ENCODE data around the gene GTPBP1.

Gene GTPBP1

DNA sequence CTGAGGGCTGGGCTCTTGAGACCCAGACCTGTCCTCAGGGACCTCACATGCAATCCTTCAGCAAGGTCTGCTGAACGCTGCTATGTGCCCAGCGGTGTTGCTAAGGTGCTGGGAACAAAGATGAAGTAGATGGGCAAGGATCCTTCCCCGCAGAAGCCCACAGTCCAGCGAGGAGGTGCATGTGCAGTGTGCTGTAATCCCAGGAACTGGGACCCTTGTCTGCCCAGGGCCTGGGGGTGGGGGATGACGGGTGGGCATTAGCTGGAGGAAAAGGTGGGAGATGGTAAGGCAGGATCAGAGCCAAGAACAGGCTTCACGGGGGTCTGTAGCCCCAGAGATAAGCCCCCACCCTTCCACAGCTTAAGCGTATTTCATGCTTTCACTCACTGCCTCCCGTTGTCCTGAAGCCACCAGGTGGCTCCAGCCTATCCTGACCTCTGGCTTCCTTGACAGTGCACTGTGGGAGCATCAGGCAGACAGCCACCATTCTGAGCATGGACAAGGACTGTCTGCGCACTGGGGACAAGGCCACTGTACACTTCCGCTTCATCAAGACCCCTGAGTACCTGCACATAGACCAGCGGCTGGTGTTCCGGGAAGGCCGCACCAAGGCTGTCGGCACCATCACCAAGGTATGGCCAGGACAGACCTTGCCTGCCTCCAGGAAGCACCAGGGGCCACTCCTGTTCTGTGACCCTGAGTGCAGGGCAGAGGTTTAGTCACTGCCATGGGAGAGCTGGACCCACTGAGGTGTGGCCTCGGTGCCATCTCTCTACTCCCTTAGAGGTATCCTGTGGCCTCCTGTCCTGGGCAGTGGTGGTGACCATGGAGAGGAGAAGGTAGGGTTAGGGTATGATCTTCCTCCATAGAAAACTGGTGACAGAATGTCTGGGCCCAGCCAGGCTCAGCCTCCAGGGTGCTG is 22.0 kb downstream of the GTPBP1 start:
- FAIRE-seq, result no peak

DNA sequence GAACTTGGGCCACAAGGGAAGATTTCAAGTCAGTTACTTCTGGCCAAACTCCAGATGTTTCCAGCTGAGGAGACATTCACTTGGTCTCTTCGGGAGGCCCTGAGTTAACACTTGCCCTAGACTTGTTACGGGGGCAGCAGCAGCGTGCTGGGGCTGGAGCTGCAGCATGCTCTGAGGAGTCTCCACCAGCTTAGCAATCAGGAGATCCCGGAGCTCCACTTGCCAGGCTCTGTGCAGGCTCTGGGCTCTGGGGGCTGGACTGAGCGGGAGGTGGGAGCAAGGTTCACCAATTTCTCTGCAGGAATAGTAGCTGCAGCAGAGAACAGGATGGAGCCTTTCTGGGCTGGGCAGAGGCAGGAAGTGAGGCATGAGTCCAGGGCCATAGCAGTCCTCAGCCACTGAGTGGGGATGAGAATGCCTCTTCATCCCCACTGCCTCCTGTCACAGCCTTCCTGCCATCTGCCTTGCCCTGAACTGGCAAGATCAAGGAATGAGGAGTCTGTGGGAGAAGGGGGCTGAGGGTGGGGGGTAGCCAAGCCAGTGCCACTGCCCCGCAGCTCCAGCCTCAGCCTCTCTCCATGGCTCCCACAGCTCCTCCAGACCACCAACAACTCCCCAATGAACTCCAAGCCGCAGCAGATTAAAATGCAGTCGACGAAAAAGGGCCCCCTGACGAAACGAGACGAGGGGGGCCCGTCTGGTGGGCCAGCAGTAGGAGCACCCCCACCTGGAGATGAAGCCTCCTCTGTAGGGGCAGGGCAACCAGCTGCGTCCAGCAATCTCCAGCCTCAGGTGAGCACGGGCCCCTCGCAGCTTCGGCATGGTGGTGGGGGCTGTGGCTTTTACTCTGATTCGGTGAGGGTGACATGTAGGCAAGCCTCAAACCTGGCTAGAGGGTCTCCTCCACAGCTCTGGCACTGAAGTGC is 23.4 kb downstream of the GTPBP1 start:
- no peak for FAIRE-seq

DNA sequence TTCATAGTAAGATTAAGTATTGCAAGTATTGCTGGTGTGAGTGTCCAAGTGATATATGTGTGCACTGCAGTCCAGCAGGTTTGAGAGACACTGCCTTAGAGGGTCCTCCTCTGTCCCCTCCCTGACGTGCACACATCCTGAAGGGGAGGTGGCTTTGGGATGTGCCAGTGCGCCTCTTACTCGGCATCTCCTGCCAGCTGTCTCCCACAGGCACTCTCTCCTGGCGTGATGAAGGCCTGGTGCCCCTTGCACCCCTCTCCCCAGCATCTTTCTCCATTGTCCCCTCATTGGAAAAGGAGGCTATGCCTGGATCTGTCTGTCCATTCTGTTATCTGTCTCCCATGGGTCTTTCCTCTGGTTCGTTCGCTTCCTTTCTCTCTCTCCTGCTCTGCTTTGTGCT is 24.2 kb downstream of the GTPBP1 start:
- FAIRE-seq, result no peak

DNA sequence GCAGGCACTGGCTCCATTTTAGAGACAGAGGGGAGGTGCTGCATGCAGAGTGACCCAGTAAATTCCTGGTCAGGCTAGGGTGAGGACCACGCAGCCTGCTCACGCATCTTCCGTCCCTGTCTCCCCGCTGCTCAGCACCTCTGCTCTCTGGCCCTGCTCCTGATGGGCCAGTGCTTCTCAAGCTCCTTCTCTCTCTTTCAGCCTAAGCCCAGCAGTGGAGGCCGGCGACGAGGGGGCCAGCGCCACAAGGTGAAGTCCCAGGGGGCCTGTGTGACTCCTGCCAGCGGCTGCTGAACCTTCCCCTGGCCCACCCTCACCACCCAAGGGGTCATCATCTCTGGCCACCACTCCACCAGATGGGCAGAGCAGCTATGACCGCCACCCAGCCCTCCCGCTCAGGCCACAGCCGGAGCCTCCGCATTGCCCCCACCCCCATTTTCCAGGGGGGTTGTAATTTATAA is 24.7 kb downstream of the GTPBP1 start:
- no peak for FAIRE-seq

DNA sequence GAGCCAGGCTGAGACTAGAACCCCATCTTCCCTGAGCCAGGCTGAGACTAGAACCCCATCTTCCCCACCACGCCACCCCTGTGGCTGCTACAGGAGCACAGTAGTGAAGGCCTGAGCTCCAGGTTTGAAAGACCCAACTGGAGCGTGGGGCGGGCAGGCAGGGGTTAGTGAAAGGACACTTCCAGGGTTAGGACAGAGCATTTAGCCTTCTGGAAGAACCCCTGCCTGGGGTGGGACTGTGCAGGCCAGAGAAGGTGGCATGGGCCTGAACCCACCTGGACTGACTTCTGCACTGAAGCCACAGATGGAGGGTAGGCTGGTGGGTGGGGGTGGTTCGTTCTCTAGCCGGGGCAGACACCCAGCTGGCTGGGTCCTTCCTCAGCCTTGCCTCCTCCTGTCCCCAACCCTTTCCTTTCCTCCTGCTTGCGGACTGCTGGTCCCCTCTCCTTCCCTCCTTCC is 26.0 kb downstream of the GTPBP1 start:
- FAIRE-seq, result no peak

DNA sequence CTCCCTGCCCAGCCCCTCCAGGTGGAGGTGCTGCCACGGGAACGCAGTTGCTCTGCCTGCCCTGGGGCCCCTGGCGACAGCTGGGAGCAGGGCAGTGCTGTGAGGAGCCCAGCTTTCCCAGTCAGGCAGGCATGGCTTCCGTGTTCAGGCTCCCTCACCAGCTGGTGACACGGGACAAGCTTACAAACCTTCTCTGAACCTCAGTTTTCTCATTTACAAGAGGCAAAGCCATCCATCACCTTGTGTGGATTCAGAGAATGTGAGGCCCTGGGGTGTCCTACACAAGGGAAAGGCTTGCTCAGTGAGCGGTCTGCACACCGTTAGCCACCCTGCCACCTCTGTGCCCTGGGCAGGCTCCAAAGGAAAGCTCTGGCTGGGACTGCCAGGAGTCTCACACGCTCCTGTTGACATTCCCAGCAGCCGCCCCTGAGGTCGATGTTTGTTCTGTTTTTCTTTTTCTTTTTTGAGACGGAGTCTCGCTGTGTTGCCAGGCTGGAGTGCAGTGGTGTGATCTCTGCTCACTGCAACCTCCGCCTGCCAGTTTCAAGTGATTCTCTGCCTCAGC is 26.6 kb downstream of the GTPBP1 start:
- no peak for FAIRE-seq

DNA sequence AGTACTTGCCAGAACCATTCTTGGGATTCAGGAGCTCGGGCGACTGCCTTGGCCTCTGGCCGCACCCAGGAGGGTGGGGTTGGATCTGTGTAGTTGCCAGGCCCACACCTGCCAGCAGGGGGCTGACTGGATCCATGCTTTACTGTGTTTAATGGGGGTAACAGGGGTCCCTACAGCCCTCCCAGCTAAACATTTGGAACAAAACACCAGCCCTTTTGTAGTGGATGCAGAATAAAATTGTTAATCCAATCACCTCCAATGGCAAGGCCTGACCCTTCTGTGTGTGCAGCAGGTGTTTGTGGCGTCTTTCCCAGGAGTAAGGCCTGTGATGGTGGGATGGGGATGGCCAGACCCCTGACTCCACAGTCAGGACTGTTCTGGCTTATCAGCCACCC is 27.6 kb downstream of the GTPBP1 start:
- no peak for FAIRE-seq

DNA sequence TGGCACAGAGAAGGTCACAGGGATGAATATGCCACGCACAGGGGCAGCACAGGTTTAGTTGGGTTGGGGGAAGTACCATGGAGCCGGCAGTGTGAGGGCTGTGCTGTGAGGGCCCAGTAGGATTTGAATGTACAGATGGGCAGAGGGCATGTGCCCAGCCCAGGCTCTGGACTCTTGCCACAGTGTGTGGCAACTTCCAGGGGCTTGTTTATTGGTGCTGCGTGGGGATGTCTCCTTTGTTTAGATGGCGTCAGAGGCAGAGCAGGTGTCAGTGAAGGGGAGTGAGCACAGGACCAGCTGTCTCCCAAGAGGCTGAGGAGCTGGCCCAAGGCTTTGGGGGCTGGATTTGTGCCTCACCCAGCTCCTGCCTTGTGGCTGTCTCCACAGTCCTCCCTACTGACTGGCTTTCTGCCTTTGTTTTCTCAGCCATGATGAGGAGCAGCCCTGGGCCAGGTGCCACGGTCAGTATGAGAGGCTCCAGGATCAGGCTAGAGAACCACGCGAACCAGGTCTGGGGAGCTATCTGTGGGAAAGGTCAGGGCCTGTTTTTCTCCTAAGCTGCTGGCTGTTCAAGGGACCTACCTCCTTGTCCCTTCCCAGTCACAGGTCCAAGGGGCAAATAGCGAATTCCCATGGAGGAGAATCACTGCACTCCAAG is 28.1 kb downstream of the GTPBP1 start:
- FAIRE-seq, result no peak

DNA sequence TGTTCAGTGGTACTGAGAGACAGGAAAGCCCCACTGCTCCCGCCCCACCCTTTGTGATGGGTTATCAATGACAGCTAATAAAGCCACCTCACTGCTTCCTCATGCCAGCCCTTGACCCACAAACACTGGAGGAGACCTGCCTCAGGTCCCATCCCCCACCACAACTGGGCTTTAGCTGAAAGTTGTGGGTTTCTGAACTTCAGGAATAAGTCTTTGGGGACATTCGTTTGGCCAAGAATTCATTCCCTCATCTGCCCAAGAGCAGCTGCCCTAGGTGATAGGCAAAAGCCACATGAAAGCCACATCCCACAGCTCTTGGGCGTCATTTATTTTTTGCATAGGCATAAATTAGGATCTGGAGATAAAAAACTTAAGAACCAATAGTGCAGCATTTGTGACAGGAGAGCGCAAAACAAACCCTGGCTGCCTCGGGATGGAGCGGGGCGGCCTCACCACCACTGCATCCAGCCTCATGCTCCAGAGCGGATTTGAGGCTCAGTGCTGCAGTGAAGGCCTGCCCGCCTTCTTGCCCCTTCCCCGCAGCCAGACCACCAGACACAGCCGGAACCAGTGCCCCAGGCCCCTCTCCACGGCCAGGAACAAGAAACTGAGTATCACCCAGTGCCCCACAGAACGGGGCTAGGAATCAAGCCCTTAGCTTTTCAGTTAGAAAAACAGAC is 28.8 kb downstream of the GTPBP1 start:
- FAIRE-seq, result no peak

DNA sequence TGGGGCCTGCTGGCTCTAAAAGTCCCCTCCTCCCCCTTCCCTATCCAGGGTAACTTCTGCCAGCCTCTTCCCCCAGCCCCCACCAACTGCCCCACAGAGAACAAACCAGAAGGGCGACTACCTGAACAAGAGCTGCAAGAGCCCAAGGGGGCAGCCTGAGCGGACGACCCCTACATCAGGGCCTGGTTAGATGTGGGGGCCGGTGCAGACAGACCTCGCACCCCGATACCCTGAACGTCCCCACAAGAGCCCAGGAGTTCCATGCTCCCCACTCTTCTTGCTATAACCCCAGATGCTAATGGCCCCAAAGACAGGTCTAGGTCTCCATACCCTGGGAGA is 29.4 kb downstream of the GTPBP1 start:
- FAIRE-seq, result no peak

DNA sequence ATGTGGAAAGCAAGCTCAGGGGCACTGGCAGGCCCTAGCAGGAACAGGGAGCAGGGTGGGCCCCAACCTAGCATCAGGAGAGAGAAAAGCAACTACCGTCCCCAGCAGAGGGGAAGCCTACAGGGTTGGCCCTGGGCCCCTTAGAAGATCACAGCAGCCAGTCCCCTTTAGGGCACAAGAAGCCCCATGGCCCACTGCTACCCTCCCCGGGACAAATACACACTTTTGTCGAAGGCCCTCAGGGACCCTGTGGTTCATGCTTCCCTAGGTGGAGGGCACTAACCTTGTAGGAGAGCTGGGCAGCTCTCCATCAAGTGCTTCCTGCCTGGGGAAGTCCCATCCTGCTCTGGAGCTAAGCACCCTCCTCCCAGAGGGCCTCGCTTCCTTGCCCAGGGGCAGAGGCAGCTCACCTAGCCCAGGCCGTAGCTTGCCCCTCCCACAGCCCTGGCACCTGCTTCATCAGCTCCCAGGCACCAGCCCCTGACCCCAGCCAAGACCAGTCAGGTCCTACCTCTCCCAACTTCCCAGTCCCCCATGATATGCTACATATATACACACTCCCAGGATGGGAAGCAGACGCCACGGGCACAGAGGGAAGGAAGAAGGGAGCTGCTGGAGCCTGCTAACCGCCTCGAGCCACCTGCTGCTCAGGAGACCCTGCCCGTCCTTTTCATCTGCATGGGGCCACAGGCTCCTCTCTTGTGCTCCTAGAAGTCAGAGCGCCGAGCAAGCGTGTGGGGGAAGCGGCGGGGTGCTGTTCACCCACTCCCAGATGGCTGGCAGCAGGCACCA is 29.9 kb downstream of the GTPBP1 start:
- FAIRE-seq, result no peak

DNA sequence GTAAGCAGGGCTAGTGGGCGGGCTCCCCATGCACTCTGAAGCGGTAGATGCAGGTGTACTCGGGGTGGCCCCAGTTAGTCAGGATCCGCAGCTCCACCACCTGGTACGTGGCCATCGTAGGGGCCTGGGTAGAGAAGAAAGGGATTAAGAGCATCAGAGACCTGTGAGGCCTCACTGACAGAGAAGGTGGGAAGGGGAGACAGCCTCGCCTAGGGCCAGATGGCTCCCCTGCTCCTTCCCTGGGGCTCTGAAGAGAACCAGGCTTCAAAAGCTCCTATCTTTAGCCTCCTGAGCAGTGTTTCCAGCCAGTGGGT is 30.5 kb downstream of the GTPBP1 start:
- FAIRE-seq, result no peak

DNA sequence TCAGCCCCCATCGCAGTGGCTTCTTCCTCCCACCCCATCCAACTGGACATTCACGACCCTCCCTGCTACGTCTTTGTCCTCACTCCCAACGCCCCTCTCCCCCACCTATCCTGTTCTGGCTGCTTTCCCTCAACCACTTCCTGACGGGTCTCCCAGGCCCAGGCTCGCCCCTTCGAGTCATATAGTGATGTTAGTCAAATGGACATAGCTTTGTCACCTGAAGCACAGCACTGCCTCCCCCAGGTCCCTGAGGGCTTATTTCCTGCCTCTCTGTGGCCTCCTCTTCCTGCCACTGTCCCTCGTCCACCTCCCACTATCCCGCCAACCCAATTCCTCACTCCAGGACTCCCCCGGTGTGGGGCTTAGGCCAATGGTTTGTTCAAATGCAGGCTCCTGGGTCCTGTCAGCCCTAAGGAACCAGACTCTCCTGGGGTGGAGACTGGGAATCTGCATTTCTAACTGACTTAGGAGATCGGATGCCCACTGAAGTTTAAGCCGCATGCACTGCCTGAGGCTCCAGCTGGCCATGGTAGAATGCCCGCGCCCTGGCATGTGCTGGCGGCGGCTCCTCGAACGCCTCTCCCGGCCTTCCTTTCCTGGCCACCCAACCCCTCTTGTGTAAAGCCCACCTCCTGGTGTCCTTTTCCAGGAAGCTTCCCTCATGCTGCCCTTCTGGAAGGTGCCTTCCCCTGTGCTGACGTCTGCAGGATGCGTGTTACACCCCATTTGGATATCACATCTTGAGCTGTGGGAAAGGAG is 31.7 kb downstream of the GTPBP1 start:
- no peak for FAIRE-seq

DNA sequence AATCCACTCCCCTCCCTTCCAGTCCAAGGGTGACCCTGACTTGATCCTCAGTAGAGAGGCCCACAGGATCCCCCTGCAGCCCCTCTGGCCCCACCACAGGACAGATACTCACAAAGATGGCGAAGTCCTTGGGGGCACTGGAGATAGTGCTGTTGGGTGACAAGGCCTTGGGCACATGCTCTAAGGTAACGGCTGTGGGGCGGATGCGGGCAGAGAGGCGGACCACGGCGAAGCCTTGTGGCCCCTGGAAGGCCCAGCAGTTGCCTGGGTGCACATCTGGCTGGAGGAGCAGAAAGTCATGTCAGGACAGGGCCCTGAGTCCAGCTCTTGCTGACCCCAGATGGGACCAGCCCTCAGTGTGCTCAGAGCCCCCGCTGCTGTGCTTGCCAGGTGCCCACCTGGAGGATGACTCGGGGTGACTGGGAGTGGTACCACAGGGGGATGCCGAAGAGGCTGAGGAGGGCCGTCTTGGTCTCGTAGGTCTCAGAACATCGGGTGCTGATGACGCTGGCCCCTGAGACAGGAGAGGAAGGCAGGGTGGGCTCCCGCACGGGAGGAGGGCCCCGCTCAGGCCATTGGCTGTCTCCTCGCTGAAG is 32.8 kb downstream of the GTPBP1 start:
- no peak for FAIRE-seq

DNA sequence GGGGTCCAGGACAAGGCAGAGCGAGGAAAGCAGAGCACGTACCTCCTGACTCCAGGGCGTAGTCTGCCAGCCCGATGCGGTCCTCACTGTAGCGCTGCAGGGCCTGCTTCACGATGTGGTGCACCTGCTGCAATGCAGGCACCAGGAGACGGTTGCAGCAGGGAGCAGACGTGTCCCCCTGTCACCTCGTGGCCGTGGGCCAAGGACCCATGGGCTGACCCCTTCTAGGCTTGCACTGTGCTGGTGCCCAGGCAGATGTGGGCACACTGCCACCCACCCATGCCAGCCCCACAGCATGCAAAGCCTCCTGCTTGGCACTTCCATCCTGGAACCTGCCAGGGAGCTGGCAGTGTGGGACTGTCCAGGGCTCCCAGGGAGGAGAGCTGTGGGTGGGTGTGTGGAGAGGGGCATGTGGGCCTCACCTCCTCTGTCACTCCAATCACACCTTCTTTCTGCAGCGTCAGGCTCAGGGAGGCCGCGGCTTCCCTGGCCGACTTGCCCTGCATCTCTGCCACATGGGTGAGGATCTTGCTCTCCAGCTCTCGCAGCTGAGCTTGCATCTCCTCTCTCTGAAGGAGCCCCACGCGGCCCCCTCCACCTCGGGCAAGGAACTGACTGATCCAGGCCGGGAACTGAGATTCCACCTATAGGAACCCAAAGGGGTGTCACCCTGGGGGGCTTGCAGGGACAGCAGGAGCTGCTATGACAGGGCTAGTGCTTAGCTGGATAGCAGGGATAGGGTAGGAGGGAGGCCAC is 33.7 kb downstream of the GTPBP1 start:
- no peak for FAIRE-seq

DNA sequence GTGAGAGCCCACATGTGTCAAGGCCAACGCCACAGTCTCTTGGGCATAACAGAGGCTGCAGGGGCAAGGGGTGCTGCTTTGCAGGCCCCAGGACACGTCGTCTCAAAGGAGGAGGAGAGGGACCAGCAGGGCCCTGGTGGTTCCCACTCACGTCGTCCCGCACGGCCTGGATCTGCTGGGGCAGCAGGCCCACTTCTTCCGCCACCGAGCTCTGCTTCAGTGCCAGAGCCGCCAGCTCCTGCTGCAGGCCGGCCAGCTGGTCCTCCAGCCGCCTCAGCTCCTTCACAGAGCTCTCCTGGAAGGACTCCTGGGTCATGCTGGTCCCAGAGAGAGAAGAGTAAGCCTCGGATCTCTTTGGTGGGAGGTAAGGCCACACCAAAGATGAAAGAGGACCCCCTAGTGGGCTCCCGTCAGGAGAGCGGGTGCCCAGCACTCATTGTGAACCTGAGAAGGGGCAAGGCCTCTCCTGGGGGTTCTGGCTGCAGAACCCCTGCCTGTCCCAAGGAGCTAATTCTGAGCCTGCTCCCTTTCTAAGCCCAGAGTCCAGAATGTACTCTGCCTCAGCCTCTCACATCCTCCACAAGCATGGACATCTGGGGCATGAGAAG is 34.5 kb downstream of the GTPBP1 start:
- no peak for FAIRE-seq

DNA sequence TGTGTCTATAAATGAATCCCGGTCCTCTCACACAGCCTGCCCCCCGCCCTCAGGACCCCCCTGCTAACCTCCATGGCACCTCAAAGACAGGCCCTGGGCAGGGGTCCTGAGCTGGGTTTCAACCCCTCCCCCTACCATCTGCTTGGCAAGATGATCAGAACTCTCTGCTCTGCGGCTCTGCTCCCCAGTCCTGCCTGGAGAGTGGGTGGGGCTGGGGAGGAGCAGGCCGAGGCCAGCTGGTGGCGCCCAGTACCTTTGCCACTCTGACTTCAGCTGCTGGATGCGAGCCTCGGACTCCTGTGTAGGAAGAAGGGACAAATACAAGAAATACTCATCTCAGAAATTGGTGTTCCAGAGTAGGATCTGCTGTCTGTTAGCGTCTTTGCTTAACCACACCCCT is 35.0 kb downstream of the GTPBP1 start:
- no peak for FAIRE-seq

DNA sequence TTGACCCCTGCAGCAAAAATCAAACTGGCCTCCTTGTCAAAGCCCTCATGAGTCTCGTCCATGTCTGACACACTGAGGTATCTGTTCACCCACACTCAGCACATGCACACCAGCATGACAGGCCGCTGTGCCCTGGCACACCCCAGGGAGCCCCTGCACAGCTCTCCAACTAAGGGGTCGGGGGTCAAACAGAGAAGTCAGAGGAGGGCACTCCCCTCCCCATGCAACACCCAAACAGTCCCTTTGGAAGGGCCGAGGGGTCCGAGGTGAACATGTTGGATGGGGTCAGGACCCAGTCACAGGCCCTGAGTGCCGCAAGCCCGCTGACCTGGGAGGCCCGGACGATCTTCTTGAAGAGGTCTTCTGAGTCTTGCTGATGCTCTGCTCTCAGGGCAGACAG is 35.4 kb downstream of the GTPBP1 start:
- FAIRE-seq, result no peak

DNA sequence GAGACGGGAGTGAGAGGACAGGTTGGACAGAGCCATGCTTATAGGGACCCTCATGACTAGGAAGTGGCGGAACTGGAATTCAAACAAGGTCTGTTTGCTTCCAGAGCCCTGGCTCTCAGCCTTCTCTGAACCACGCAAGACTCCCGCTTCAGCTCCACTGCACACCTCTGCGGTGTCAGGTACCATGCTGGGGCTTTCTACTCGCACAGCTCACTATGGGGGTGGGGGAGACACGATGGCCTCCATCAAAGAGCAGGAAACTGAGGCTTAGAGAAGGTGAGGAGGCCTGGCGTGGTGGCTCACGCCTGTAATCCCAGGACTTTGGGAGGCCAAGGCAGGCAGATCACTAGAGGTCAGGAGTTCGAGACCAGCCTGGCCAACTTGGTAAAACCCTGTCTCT is 35.8 kb downstream of the GTPBP1 start:
- FAIRE-seq, result no peak

Measured in TTC549 (cell line).